22Rv1 (cell line): Measurements from ENCODE around the gene LHCGR.

Experiments
- H3K27ac ChIP-seq: fragments of 450-650 bp; 2 replicates; pipeline ENCODE4 v1.5.1; 2017
- ZFX ChIP-seq: fragments of 450-650 bp; IDR thresholded peaks from 2 replicates; pipeline ENCODE4 v1.6.1; 2017; ENCODE audit warnings: antibody characterized with exemption, borderline replicate concordance
- TF ChIP-seq, protein P1 (sequence below): fragments of 450-650 bp; IDR thresholded peaks from 2 replicates; pipeline ENCODE4 v1.5.1; 2017; ENCODE audit warnings: mild to moderate bottlenecking

LHCGR gene

DNA sequence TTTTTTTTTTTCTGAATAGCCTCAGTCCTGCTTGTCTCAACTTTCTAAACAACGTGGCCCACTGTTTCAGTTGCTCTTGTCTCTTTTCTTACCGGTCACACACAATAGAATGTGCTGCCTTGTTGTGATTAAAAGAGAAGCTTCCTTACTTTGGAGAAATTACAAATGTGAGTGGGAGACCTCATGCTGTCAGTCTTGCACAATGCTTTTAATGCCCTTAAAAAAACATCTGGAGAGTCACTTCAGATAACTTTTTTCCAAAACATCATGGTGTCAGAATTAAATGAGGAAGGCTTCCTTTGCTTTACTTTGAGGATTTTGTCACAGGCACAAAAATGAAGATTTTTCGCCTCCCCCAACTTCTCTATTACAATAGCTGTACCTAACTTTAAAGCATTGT, 37.7 kb downstream of the LHCGR start:
- no peak for TF ChIP-seq ZFX
- TF ChIP-seq, protein P1, sequence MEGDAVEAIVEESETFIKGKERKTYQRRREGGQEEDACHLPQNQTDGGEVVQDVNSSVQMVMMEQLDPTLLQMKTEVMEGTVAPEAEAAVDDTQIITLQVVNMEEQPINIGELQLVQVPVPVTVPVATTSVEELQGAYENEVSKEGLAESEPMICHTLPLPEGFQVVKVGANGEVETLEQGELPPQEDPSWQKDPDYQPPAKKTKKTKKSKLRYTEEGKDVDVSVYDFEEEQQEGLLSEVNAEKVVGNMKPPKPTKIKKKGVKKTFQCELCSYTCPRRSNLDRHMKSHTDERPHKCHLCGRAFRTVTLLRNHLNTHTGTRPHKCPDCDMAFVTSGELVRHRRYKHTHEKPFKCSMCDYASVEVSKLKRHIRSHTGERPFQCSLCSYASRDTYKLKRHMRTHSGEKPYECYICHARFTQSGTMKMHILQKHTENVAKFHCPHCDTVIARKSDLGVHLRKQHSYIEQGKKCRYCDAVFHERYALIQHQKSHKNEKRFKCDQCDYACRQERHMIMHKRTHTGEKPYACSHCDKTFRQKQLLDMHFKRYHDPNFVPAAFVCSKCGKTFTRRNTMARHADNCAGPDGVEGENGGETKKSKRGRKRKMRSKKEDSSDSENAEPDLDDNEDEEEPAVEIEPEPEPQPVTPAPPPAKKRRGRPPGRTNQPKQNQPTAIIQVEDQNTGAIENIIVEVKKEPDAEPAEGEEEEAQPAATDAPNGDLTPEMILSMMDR = no peak
- H3K27ac ChIP-seq = no peak overlapping the region

GRCh38 chr2:48715956-48716355, 39.6 kb downstream of the LHCGR start:
- TF ChIP-seq, protein P1 = no peak
- TF ChIP-seq ZFX = no peak
- no peak overlapping the region for H3K27ac ChIP-seq

GRCh38 chr2:48715042-48715899, 40.3 kb downstream of the LHCGR start:
- no peak overlapping the region for H3K27ac ChIP-seq
- TF ChIP-seq ZFX = no peak
- TF ChIP-seq, protein P1 = no peak

DNA sequence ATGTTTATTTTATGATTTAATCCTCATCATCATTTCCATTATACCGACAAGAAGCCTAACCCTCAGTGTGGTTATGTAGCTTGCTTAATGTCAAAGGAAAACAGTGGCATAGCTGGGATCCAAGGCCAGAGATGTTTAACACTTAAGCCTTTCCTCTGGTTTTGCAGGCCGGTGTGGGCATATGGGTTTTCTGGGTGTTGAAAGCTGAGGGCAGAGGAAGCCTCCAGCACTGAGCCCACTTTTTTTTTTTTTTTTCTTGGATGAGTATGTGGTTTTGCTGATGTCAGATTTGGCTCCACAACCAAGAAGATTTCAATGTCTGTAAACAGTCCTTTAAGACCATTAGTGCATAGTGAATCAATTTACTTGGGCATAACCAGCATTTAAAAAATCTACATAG, 41.3 kb downstream of the LHCGR start:
- no peak for TF ChIP-seq ZFX
- TF ChIP-seq, protein P1 = no peak
- no peak overlapping the region for H3K27ac ChIP-seq

DNA sequence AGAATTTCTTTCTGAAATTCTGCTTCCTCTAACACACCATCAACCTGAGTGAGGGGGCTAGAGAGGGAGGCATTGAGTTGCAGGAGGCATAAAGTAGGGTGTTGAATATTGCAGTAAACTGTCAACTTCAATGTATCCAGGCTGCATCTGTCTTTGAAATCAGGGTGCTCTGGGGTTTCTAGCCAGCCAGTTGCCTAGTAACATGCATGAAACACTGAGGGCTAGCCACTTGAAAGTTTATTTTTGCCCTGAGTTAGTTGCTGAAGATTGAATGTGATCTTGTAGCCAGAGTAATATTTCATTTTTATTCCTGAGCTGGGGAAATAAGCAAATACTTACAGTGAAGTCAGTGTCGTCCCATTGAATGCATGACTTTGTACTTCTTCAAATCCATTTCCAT, 41.9 kb downstream of the LHCGR start:
- TF ChIP-seq, protein P1 = no peak
- TF ChIP-seq ZFX = no peak
- no peak overlapping the region for H3K27ac ChIP-seq

GRCh38 chr2:48712151-48712550, 43.4 kb downstream of the LHCGR start:
- no peak overlapping the region for H3K27ac ChIP-seq
- TF ChIP-seq, protein P1 = no peak
- no peak for TF ChIP-seq ZFX

DNA sequence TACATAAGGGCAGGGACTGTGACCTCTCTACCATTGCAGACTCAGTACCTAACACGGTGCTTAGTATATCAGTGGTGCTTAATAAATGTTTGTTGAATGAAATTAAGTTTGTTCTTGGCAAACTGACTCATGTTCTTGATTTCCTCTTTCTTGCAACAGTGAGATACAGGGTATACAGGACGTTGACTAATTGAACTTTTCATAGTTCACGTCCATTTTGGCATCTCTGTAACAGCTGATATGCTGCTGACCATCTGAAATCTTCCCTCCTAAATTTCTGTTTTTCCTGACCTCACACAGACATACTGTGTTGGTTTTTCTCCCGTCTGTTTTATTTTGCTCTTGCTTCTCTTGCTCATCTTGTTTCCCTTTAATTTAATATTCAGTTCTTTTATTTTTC, 44.2 kb downstream of the LHCGR start:
- no peak overlapping the region for H3K27ac ChIP-seq
- no peak for TF ChIP-seq ZFX
- TF ChIP-seq, protein P1 = no peak
